HG02885 (cell line): ENCODE data around the gene DHPS.
A peak's percentile ranks its signal among the peaks of the same experiment; 100 is the strongest.
"Not testable (repeated sequence)": the region's sequence is repeated elsewhere in the genome, so short reads cannot be mapped to it uniquely, and the experiment has no call there.

ENCODE experiments used
- ATAC-seq: cut with Tn5 transposase; IDR thresholded peaks from one replicate; pipeline ENCODE4 v1.9.1; 2021; ENCODE audit warnings: mild to moderate bottlenecking; ENCODE audit not compliant: unreplicated experiment, poor library complexity

DHPS gene

GRCh38 chr19:12706332-12706718, 24.6 kb upstream of the DHPS start:
- ATAC-seq = no peak

- ATAC-seq = no peak
Observed at GRCh38 chr19:12705654-12706331, 24.1 kb upstream of the DHPS start.

- no peak for ATAC-seq
Observed at GRCh38 chr19:12705169-12705568, 23.5 kb upstream of the DHPS start.

GRCh38 chr19:12703046-12703445, 21.4 kb upstream of the DHPS start:
- no peak for ATAC-seq

GRCh38 chr19:12701596-12702282, 20.1 kb upstream of the DHPS start:
- ATAC-seq = no peak

GRCh38 chr19:12698138-12698537, 16.5 kb upstream of the DHPS start:
- ATAC-seq = no peak

- ATAC-seq = not testable (repeated sequence)
Observed at GRCh38 chr19:12697425-12697824, 15.7 kb upstream of the DHPS start.

- ATAC-seq = peak; percentile 78
Observed at GRCh38 chr19:12696366-12697335, 15.0 kb upstream of the DHPS start, which contains the start of gene FBXW9. FBXW9 (minus strand) TSS chr19:12696631; CDS start chr19:12696581, 50 bp downstream.

- peak; percentile 35 for ATAC-seq
Observed at GRCh38 chr19:12695997-12696365, 14.3 kb upstream of the DHPS start.

GRCh38 chr19:12695514-12695913, 13.8 kb upstream of the DHPS start:
- no peak for ATAC-seq

- no peak for ATAC-seq
Observed at GRCh38 chr19:12695096-12695495, 13.4 kb upstream of the DHPS start.

GRCh38 chr19:12694641-12695040, 13.0 kb upstream of the DHPS start:
- ATAC-seq = no peak

- no peak for ATAC-seq
Observed at GRCh38 chr19:12692960-12693359, 11.3 kb upstream of the DHPS start.

GRCh38 chr19:12689581-12690216, 8.0 kb upstream of the DHPS start:
- ATAC-seq = no peak

GRCh38 chr19:12689012-12689411, 7.3 kb upstream of the DHPS start:
- no peak for ATAC-seq

- ATAC-seq = no peak
Observed at GRCh38 chr19:12687496-12688196, 6.0 kb upstream of the DHPS start, which contains the start of gene GNG14. GNG14 (plus strand) TSS chr19:12687998; CDS start chr19:12688049, 51 bp downstream.

- no peak for ATAC-seq
Observed at GRCh38 chr19:12685831-12686230, 4.2 kb upstream of the DHPS start.

GRCh38 chr19:12680034-12680433, 1.6 kb downstream of the DHPS start:
- no peak for ATAC-seq

GRCh38 chr19:12678039-12678438, 3.6 kb downstream of the DHPS start:
- ATAC-seq = not testable (repeated sequence)

- no peak for ATAC-seq
Observed at GRCh38 chr19:12676928-12677327, 4.8 kb downstream of the DHPS start.
